Natural killer cell treated with Interleukin-12 subunit alpha and Interleukin-12 subunit beta and Interleukin-15 and Interleukin-18, amount 100 ng/mL, for 72 hours (primary cell): ENCODE data around the gene TMEM134. TPM values are rescaled to one million over a fixed set of nuclear protein-coding genes. Genes with fewer than 3 reads are reported as not detected.

Source experiments
- ATAC-seq, 2 donors: fragments of 150-1000 bp; cut with Tn5 transposase in 1 of 2; sonication (Bioruptor Pico), chemical (Tn5 transposase) in 1 of 2; 2 replicates each; pipeline ENCODE4 v1.10.0; 2021
- DNase-seq: peaks from one replicate; pipeline ENCODE4 v3.0.0; 2022; ENCODE audit warnings: low spot score
- H3K27ac Mint-ChIP-seq, 2 donors: 1 replicate in 1 of 2; 2 replicates in 1 of 2; pipeline ENCODE4 v1.8.0; 2022; ENCODE audit warnings: mixed read lengths in 2 of 2, mild to moderate bottlenecking in 1 of 2, moderate library complexity in 1 of 2
- H3K27me3 Mint-ChIP-seq, 2 donors: 1 replicate in 1 of 2; 2 replicates in 1 of 2; pipeline ENCODE4 v1.8.0; 2022; ENCODE audit warnings: mixed read lengths in 2 of 2
- H3K36me3 Mint-ChIP-seq: one replicate; pipeline ENCODE4 v1.8.0; 2022; ENCODE audit warnings: mixed read lengths
- H3K4me1 Mint-ChIP-seq, 2 donors: 1 replicate in 1 of 2; 2 replicates in 1 of 2; pipeline ENCODE4 v1.8.0; 2022; ENCODE audit warnings: low read depth in 2 of 2, mixed read lengths in 2 of 2, mild to moderate bottlenecking in 1 of 2
- H3K4me3 Mint-ChIP-seq: one replicate; pipeline ENCODE4 v1.8.0; 2022; ENCODE audit warnings: mixed read lengths
- H3K9me3 Mint-ChIP-seq: 2 replicates; pipeline ENCODE4 v1.8.0; 2022; ENCODE audit warnings: mixed read lengths
- total RNA-seq, 2 donors: library from RNA; stranded (reverse); gene quantifications; one replicate each; pipeline ENCODE4 v1.2.3, GENCODE V29; 2022

The TMEM134 gene
- total RNA-seq, 2 donors from 2014 or later = 30.7 to 39.1 TPM

DNA sequence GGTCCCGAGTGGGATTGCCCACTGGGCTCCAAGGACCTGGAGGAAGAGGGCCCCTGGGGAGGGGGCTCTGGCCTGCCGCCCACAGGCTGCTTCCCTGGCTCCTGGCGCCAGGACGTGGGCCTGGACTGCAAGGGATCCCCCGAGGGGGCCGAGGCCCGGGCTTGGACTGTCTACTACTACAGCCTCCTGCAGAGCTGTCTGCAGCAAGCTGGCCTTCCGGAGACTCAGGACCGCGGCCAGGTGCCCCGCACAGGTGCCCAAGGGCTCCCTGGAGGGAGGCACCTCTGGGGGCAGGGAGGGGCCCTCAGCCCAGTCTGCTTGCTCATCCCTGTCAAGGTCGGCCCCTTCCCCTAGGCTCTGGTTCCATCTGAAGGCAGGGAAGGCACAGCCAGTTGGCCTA is 51.6 kb downstream of the TMEM134 start:
- no peak for ATAC-seq
- Mint-ChIP-seq H3K27ac (no peak overlapping the region), H3K4me1 (peaks cover 24 to 33% of the 10 kb centered on the region in 2 donors), H3K4me3 (no peak overlapping the region), H3K27me3 (no peaks in the 10 kb centered on the region), H3K36me3 (no peaks in the 10 kb centered on the region), H3K9me3 (no peaks in the 10 kb centered on the region)
- no peak for DNase-seq

GRCh38 chr11:67416416-67417335 is 52.4 kb downstream of the TMEM134 start:
- H3K4me3 Mint-ChIP-seq = peak overlapping the region; percentile 72
- DNase-seq = no peak
- no peak for ATAC-seq
- H3K36me3 Mint-ChIP-seq = no peaks in the 10 kb centered on the region
- H3K4me1 Mint-ChIP-seq = peaks cover 25 to 38% of the 10 kb centered on the region in 2 donors
- peak overlapping the region; percentile 39 to 86 for H3K27ac Mint-ChIP-seq
- H3K9me3 Mint-ChIP-seq = no peaks in the 10 kb centered on the region
- H3K27me3 Mint-ChIP-seq = no peaks in the 10 kb centered on the region

GRCh38 chr11:67415501-67416304 is 53.3 kb downstream of the TMEM134 start, which contains the start of gene CARNS1:
Gene CARNS1 (plus strand): TSS chr11:67415678. CDS start chr11:67416200, 522 bp downstream.
- H3K4me3 Mint-ChIP-seq = peak within 1 kb of the TSS; percentile 72
- no peaks in the 10 kb centered on the region for H3K27me3 Mint-ChIP-seq
- peak; percentile 25 to 29 for ATAC-seq
- H3K9me3 Mint-ChIP-seq = no peaks in the 10 kb centered on the region
- peak within 1 kb of the TSS; percentile 39 to 86 for H3K27ac Mint-ChIP-seq
- H3K4me1 Mint-ChIP-seq = peaks cover 30 to 38% of the 10 kb centered on the region in 2 donors
- H3K36me3 Mint-ChIP-seq = no peaks in the 10 kb centered on the region
- no peak for DNase-seq

GRCh38 chr11:67413266-67413849 is 55.7 kb downstream of the TMEM134 start:
- Mint-ChIP-seq H3K9me3 (no peaks in the 10 kb centered on the region), H3K27me3 (no peaks in the 10 kb centered on the region), H3K27ac (peak overlapping the region; percentile 17 to 62), H3K4me1 (peaks cover 41 to 46% of the 10 kb centered on the region in 2 donors), H3K36me3 (no peaks in the 10 kb centered on the region), H3K4me3 (peak overlapping the region; percentile 24)
- DNase-seq (no peak), ATAC-seq (no peak)

DNA sequence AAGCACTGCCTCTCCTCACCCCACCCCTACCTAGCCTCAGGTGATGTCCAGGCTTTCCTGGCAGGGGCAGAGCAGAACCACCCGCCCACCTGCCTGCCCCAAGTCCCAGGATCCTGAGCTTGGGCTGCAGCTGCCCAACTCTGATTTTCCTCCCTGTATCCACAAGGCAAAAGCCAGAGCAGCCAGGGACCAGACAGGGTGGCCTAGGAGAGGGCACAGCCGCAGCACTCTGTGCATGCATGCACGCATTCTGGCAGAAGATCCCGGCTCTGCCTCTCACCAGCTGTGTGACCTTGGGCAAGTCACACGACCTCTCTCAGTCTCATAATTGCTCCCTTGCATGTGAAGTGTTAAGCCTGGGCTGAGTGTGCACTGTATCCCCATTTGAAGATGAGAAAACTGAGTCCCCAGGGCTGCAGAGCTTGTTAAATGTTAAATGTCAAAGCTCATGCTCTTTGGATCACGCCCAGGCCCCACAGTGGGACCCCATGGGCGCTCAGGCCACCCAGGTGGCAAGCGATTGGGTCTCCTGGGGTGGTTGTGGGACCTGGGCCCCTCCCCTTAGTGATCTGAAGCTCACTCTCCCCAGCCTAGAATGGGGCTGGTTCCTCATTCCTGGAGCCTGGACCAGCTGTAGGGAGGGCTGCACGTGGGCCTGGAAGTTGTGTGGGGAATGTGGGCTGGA is 56.4 kb downstream of the TMEM134 start:
- Mint-ChIP-seq H3K27me3 (no peaks in the 10 kb centered on the region), H3K4me1 (peaks cover 47 to 49% of the 10 kb centered on the region in 2 donors), H3K4me3 (no peak overlapping the region), H3K36me3 (no peaks in the 10 kb centered on the region), H3K9me3 (no peaks in the 10 kb centered on the region), H3K27ac (peak overlapping the region; percentile 17 to 62)
- no peak for DNase-seq
- no peak for ATAC-seq

DNA sequence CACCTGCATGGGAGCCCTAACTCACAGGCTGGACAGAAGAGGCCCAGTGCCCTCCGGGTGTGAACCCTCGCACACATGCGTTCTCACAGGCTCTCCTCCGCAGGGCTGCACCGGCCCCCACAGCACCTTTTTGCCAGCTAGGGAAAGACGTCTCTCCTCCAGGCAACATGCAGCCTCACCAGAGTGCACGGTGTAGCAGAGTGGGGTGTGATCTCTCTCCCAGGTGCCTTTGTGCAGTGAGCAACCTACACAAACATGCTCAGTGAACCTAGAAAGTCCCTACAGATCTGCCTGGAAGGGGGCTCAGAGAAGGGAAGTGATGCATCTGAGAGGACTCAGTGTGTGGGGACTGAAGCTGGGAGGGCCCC is 57.3 kb downstream of the TMEM134 start:
- no peak overlapping the region for H3K4me3 Mint-ChIP-seq
- no peaks in the 10 kb centered on the region for H3K27me3 Mint-ChIP-seq
- peaks cover 53 to 55% of the 10 kb centered on the region in 2 donors for H3K4me1 Mint-ChIP-seq
- ATAC-seq (no peak), DNase-seq (no peak)
- no peaks in the 10 kb centered on the region for H3K36me3 Mint-ChIP-seq
- no peaks in the 10 kb centered on the region for H3K9me3 Mint-ChIP-seq
- H3K27ac Mint-ChIP-seq = peak overlapping the region; percentile 62 to 97

Other genes with a start within 250 kb of the TMEM134 start
- gene GRK2, start 202.8 kb downstream of the TMEM134 start, total RNA-seq = 100 to 1,000 TPM; 394 to 432 TPM
- 100 to 1,000 TPM; 182 to 231 TPM for gene ANKRD13D, start 179.9 kb downstream of the TMEM134 start, total RNA-seq
- gene SSH3, start 165.7 kb downstream of the TMEM134 start, total RNA-seq = 10 to 100 TPM; 19.2 to 32.3 TPM
- gene POLD4, start 115.7 kb downstream of the TMEM134 start, total RNA-seq = 10 to 100 TPM; 25.7 to 46.4 TPM
- gene CLCF1, start 95.7 kb downstream of the TMEM134 start, total RNA-seq = 1 to 10 TPM; 1.4 to 3.3 TPM
- gene RAD9A, start 77.3 kb downstream of the TMEM134 start, total RNA-seq = 10 to 100 TPM; 25.9 to 47.8 TPM
- gene PPP1CA, start 67.4 kb downstream of the TMEM134 start, total RNA-seq = 100 to 1,000 TPM; 317 to 378 TPM
- gene TBC1D10C, start 65.2 kb downstream of the TMEM134 start, total RNA-seq = 10 to 100 TPM; 79.5 to 88.8 TPM
- 1 to 10 TPM; 2.3 to 4.9 TPM for gene CARNS1, start 53.6 kb downstream of the TMEM134 start, total RNA-seq
- gene RPS6KB2, start 40.8 kb downstream of the TMEM134 start, total RNA-seq = 100 to 1,000 TPM in 1 of 2 donors, 10 to 100 TPM in 1; 95.8 to 112 TPM
- 100 to 1,000 TPM; 198 to 266 TPM for gene PTPRCAP, start 31.6 kb downstream of the TMEM134 start, total RNA-seq
- 10 to 100 TPM; 24.1 to 29.0 TPM for gene CORO1B, start 25.8 kb downstream of the TMEM134 start, total RNA-seq
- gene GPR152, start 16.5 kb downstream of the TMEM134 start, total RNA-seq = not detected
- 1 to 10 TPM; 1.4 to 2.2 TPM for gene CABP4, start 13.9 kb downstream of the TMEM134 start, total RNA-seq
- 100 to 1,000 TPM; 120 to 140 TPM for gene AIP, start 13.8 kb upstream of the TMEM134 start, total RNA-seq
- 100 to 1,000 TPM in 1 of 2 donors, 10 to 100 TPM in 1; 66.0 to 174 TPM for gene PITPNM1, start 36.1 kb upstream of the TMEM134 start, total RNA-seq
- gene CDK2AP2, start 38.9 kb upstream of the TMEM134 start, total RNA-seq = 100 to 1,000 TPM in 1 of 2 donors, 10 to 100 TPM in 1; 92.6 to 103 TPM
- not detected for gene CABP2, start 54.2 kb upstream of the TMEM134 start, total RNA-seq
- gene GSTP1, start 114.6 kb upstream of the TMEM134 start, total RNA-seq = 100 to 1,000 TPM; 539 to 557 TPM
- gene NDUFV1, start 137.7 kb upstream of the TMEM134 start, total RNA-seq = 100 to 1,000 TPM; 246 to 381 TPM
- 10 to 100 TPM in 1 of 2 donors, 1 to 10 TPM in 1; 9.9 to 11.5 TPM for gene NUDT8, start 160.7 kb upstream of the TMEM134 start, total RNA-seq
- not detected for gene TBX10, start 170.5 kb upstream of the TMEM134 start, total RNA-seq
- not detected for gene ACY3, start 181.5 kb upstream of the TMEM134 start, total RNA-seq
- gene ALDH3B2, start 205.4 kb upstream of the TMEM134 start, total RNA-seq = not detected